ENCODE data around the gene STK4. TPM values are rescaled to one million over a fixed set of nuclear protein-coding genes. Genes with fewer than 3 reads are reported as not detected.

STK4 gene
- total and polyA plus RNA-seq, 2 donors (not counting 3 experiments of a cell fraction or from before 2014, with no cell fraction given), result 9.1 to 29.6 TPM

DNA sequence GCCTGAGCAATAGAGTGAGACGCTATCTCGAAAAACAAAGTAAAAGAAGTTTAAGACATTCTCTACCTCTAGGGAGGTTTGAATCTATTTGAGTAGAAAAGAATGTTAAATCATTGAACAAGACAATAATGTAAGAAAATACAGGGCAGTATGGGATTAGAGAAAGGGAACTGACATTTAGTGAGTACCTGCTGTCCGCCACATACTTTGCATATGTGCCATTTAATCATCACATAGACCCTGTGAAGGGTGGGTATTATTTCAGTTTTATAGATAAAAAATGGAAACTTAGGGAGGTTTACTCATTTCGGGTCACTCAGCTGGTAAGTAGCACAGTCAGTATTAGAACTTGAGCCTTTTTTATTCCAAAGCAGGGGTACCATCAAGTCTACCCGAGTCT lies 31.4 kb downstream of the STK4 start:
- DNase-seq (ENCODE audit: low read depth, low spot score), result no peak
- no peak overlapping the region for H3K27ac ChIP-seq (ENCODE audit: insufficient read depth, low read depth, low read length)
- intact Hi-C loops (cut with micrococcal nuclease), result no loop called here
- no peak overlapping the region for H3K4me2 ChIP-seq (ENCODE audit: insufficient read depth, low read length)
- TF ChIP-seq, protein P1, sequence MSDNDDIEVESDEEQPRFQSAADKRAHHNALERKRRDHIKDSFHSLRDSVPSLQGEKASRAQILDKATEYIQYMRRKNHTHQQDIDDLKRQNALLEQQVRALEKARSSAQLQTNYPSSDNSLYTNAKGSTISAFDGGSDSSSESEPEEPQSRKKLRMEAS (IDR thresholded peaks at IDR 0.05; ENCODE audit: insufficient read depth, insufficient read length), result no peak
- TF ChIP-seq FOS (IDR thresholded peaks at IDR 0.05; ENCODE audit: borderline replicate concordance, insufficient read depth, low read length), result no peak
- TF ChIP-seq GATA2 (IDR thresholded peaks at IDR 0.05; ENCODE audit: insufficient read depth, insufficient read length, low read depth, low read length), result no peak
- no peak for TF ChIP-seq POLR2AphosphoS5 (IDR thresholded peaks at IDR 0.05; ENCODE audit: insufficient read depth, low read depth, low read length)
- TF ChIP-seq JUN (IDR thresholded peaks at IDR 0.05; ENCODE audit: borderline replicate concordance, insufficient read depth, insufficient read length, low read depth), result no peak
- no peak for TF ChIP-seq POLR2A (IDR thresholded peaks at IDR 0.05; ENCODE audit: low read depth, low read length)
- no peak for TF ChIP-seq EZH2 (IDR thresholded peaks at IDR 0.05; ENCODE audit: borderline replicate concordance, low read depth, low read length, severe bottlenecking)
- no peak for TF ChIP-seq MYC (IDR thresholded peaks at IDR 0.05; ENCODE audit: low read depth, low read length)
- no peak for TF ChIP-seq CTCF (IDR thresholded peaks at IDR 0.05; ENCODE audit: extremely low read depth in 1 of 2, insufficient read depth in 1 of 2, low read depth in 1 of 2, low read length in 2 of 2)
- no peaks in the 10 kb centered on the region for H3K79me2 ChIP-seq (ENCODE audit: control insufficient read depth, insufficient read depth, low read length)
- no peak overlapping the region for H2AFZ ChIP-seq (ENCODE audit: low read depth, low read length)
- no peak overlapping the region for H3K9ac ChIP-seq (replicated peaks; ENCODE audit: extremely low read depth, insufficient read depth, low read length)
- dilution Hi-C loops (cut with MboI; ENCODE audit: extremely low pct_ligation_motif_present, low sequenced_read_pairs), result no loop called here
- no peaks in the 10 kb centered on the region for H4K20me1 ChIP-seq (replicated peaks; ENCODE audit: control insufficient read depth, extremely low read depth, insufficient read depth, low read length)
- POLR2A ChIA-PET, result no interaction called here
- no peak for FAIRE-seq
- no peaks in the 10 kb centered on the region for H3K27me3 ChIP-seq (ENCODE audit: control insufficient read depth in 2 of 2, insufficient read depth in 2 of 2, low read length in 2 of 2)
- CTCF ChIA-PET, result interaction anchor here (0.9 to 2.3 kb wide), 4 partner anchors 9 to 46 kb away, joined by 3 to 8 read pairs (median 5); no protein-coding TSS in a partner anchor
- no peaks in the 10 kb centered on the region for H3K9me1 ChIP-seq (replicated peaks; ENCODE audit: control insufficient read depth, extremely low read depth, insufficient read depth, low read length)
- peaks cover 13% of the 10 kb centered on the region for H3K4me1 ChIP-seq (ENCODE audit: control insufficient read depth, extremely low read depth, insufficient read depth, low read length)
- no peak overlapping the region for H3K4me3 ChIP-seq (replicated peaks in 1 of 3; ENCODE audit: insufficient read depth in 1 of 3, low read depth in 1 of 3, low read length in 3 of 3)
- BruUV-seq (replicated peaks), result no TSS peak
- H3K9me3 ChIP-seq (replicated peaks; ENCODE audit: control insufficient read depth, insufficient read depth, low read length), result no peaks in the 10 kb centered on the region
- peaks cover 10 to 12% of the 10 kb centered on the region in 2 experiments for H3K36me3 ChIP-seq (ENCODE audit: control insufficient read depth in 2 of 2, extremely low read depth in 1 of 2, insufficient read depth in 2 of 2, low read length in 2 of 2)

Measured in endothelial cell of umbilical vein (primary cell).